MCF 10A (cell line): Measurements from ENCODE around the gene SMAP1. TPM values are rescaled to one million over a fixed set of nuclear protein-coding genes. Genes with fewer than 3 reads are reported as not detected.

Experiments
- BruUV-seq: library from RNA; stranded (reverse); fragments of 400-500 nt; replicated peaks from 2 replicates; lab custom pipeline; 2021; lab: Mats Ljungman, UMichigan
- CTCF ChIA-PET: fragments of 300-600 bp; sonication (Branson Sonifier 250); formaldehyde crosslinking; extraction: SDS; loops from one replicate; lab custom pipeline; 2021; ENCODE audit warnings: antibody characterized with exemption, inconsistent platforms; lab: Yijun Ruan, JAX
- POLR2A ChIA-PET: fragments of 300-600, 350-650 bp; sonication (Branson Sonifier 250); formaldehyde crosslinking; extraction: SDS; loops from one replicate; lab custom pipeline; 2020; ENCODE audit warnings: antibody characterized with exemption, inconsistent platforms; lab: Yijun Ruan, JAX
- DNase-seq: peaks from one replicate; pipeline ENCODE4 v3.0.0-alpha.2; 2018; ENCODE audit not compliant: unreplicated experiment
- H3K27ac Mint-ChIP-seq: one replicate; pipeline ENCODE4 v1.8.0; 2022; ENCODE audit warnings: mild to moderate bottlenecking, low read depth, mixed read lengths; ENCODE audit not compliant: unreplicated experiment
- H3K27me3 Mint-ChIP-seq: one replicate; pipeline ENCODE4 v1.8.0; 2022; ENCODE audit warnings: mixed read lengths; ENCODE audit not compliant: insufficient read depth, unreplicated experiment
- H3K36me3 Mint-ChIP-seq: one replicate; pipeline ENCODE4 v1.8.0; 2022; ENCODE audit warnings: mild to moderate bottlenecking, moderate library complexity, mixed read lengths; ENCODE audit not compliant: insufficient read depth, unreplicated experiment
- H3K4me1 Mint-ChIP-seq: one replicate; pipeline ENCODE4 v1.8.0; 2022; ENCODE audit warnings: mixed read lengths; ENCODE audit not compliant: insufficient read depth, unreplicated experiment
- H3K4me3 Mint-ChIP-seq: one replicate; pipeline ENCODE4 v1.8.0; 2022; ENCODE audit warnings: mild to moderate bottlenecking, moderate library complexity, mixed read lengths; ENCODE audit not compliant: unreplicated experiment
- H3K9me3 Mint-ChIP-seq: one replicate; pipeline ENCODE4 v1.8.0; 2022; ENCODE audit warnings: mixed read lengths; ENCODE audit not compliant: unreplicated experiment
- CTCF ChIP-seq: fragments of 200-600 bp; IDR thresholded peaks from one replicate; pipeline ENCODE4 v1.8.0; 2022; ENCODE audit warnings: antibody characterized with exemption, mild to moderate bottlenecking; ENCODE audit not compliant: unreplicated experiment
- intact Hi-C: fragments of 100-400 bp; cut with micrococcal nuclease; formaldehyde crosslinking; loops from 2 replicates; pipeline ENCODE4 v1.14.1; 2022
- total RNA-seq: library from RNA; stranded (reverse); gene quantifications from 2 replicates; pipeline ENCODE4 v1.2.3, GENCODE V29; 2022

SMAP1 gene
- total RNA-seq, 1 experiment from 2014 or later, result 26.5 TPM

GRCh38 chr6:70675822-70676221 is 8.1 kb downstream of the SMAP1 start:
- ChIA-PET POLR2A (no interaction called here), CTCF (interaction anchor here (1.1 to 1.2 kb wide), 2 partner anchors 11 to 455 kb away, joined by 3 to 4 read pairs; no protein-coding TSS in a partner anchor)
- peaks cover 27% of the 10 kb centered on the region for H3K4me1 Mint-ChIP-seq
- DNase-seq, result no peak
- no peaks in the 10 kb centered on the region for H3K36me3 Mint-ChIP-seq
- intact Hi-C loops, result no loop called here
- no peak overlapping the region for H3K4me3 Mint-ChIP-seq
- no peak for TF ChIP-seq CTCF
- BruUV-seq, result no TSS peak
- H3K27me3 Mint-ChIP-seq, result no peaks in the 10 kb centered on the region
- H3K9me3 Mint-ChIP-seq, result no peaks in the 10 kb centered on the region
- no peak overlapping the region for H3K27ac Mint-ChIP-seq

- DNase-seq, result no peak
- no peak for TF ChIP-seq CTCF
- no peaks in the 10 kb centered on the region for H3K9me3 Mint-ChIP-seq
- H3K36me3 Mint-ChIP-seq, result no peaks in the 10 kb centered on the region
- intact Hi-C loops, result no loop called here
- H3K27ac Mint-ChIP-seq, result no peak overlapping the region
- H3K4me1 Mint-ChIP-seq, result peaks cover 25% of the 10 kb centered on the region
- no peaks in the 10 kb centered on the region for H3K27me3 Mint-ChIP-seq
- POLR2A ChIA-PET, result interaction anchor here (1.0 kb wide), 1 partner anchor 264 kb away, joined by 3 read pairs; no protein-coding TSS in a partner anchor
- no TSS peak for BruUV-seq
- CTCF ChIA-PET, result interaction anchor here (0.6 to 2.0 kb wide), 2 partner anchors 11 to 848 kb away, joined by 3 to 18 read pairs; no protein-coding TSS in a partner anchor
- no peak overlapping the region for H3K4me3 Mint-ChIP-seq
These were observed 9.1 kb downstream of the SMAP1 start for GRCh38 chr6:70676821-70677220.

GRCh38 chr6:70680396-70680795 is 12.7 kb downstream of the SMAP1 start:
- DNase-seq, result no peak
- TF ChIP-seq CTCF, result no peak
- Mint-ChIP-seq H3K9me3 (no peaks in the 10 kb centered on the region), H3K27me3 (no peaks in the 10 kb centered on the region), H3K27ac (no peak overlapping the region), H3K4me3 (no peak overlapping the region), H3K4me1 (peaks cover 7% of the 10 kb centered on the region), H3K36me3 (no peaks in the 10 kb centered on the region)
- ChIA-PET CTCF (interaction anchor here (0.6 to 2.7 kb wide), 3 partner anchors 133 to 204 kb away, joined by 3 to 9 read pairs (median 5); no protein-coding TSS in a partner anchor), POLR2A (interaction anchor here (1.0 kb wide), 1 partner anchor 113 kb away, joined by 3 read pairs; no protein-coding TSS in a partner anchor)
- BruUV-seq, result no TSS peak
- intact Hi-C loops, result no loop called here

- intact Hi-C loops, result loop anchor here (5.0 kb wide), 3 partner anchors 273 to 463 kb away; partner anchors contain the start of gene FAM135A
- TF ChIP-seq CTCF, result no peak
- DNase-seq, result no peak
- H3K27me3 Mint-ChIP-seq, result no peaks in the 10 kb centered on the region
- ChIA-PET CTCF (interaction anchor here (0.7 to 6.4 kb wide), 21 partner anchors 12 to 735 kb away, joined by 3 to 36 read pairs (median 4); partner anchors contain the start of genes SDHAF4 and SMAP1), POLR2A (interaction anchor here (0.6 to 1.5 kb wide), 5 partner anchors 18 to 375 kb away, joined by 3 to 7 read pairs (median 3); partner anchors contain the start of gene SMAP1)
- no peak overlapping the region for H3K4me3 Mint-ChIP-seq
- H3K27ac Mint-ChIP-seq, result no peak overlapping the region
- BruUV-seq, result no TSS peak
- no peaks in the 10 kb centered on the region for H3K36me3 Mint-ChIP-seq
- no peaks in the 10 kb centered on the region for H3K9me3 Mint-ChIP-seq
- no peaks in the 10 kb centered on the region for H3K4me1 Mint-ChIP-seq
These were observed 17.3 kb downstream of the SMAP1 start for GRCh38 chr6:70684794-70685493.
